Measurements from ENCODE around the gene RHBDL1. TPM values are rescaled to one million over a fixed set of nuclear protein-coding genes. Genes with fewer than 3 reads are reported as not detected.

Gene RHBDL1
- total and polyA plus RNA-seq, 2 of the 8 experiments (the other 6 are each of a cell fraction or from before 2014, with no cell fraction given) = 4.0 to 8.1 TPM

DNA sequence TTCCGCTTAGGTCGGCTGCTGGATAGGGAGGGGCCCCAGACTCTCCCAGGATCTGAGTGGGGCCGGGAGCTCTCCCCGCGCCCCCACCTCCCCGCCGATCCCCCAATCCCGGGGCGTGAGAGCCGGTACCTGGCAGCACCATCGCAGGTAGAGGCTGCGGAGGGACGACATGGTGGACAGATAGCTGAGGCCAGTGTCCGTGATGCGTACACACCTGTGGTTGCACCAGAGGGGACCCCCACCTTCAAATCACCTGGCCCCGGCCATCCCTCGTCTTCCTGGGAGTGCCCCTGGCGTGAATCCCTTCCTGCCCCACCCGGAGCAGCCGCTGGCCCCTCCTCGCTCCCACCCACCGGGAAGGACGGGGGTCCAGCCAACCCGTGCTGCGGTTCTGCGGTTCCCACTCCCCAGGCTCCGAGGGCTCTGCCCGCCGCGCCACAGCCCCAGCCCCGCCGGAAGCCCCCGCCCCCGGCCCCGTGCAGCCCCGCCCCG lies 19.4 kb downstream of the RHBDL1 start (continued):
- TF ChIP-seq CHD7 (IDR thresholded peaks at IDR 0.05; ENCODE audit: insufficient replicate concordance, low read length) (no peak), SP4 (IDR thresholded peaks at IDR 0.05; ENCODE audit: low read length) (no peak), EZH2 (IDR thresholded peaks at IDR 0.05; ENCODE audit: low read depth, low read length, severe bottlenecking) (peak; percentile 28), KDM5A (IDR thresholded peaks at IDR 0.05; ENCODE audit: low read length) (no peak)
